CD4-positive, CD25-positive, alpha-beta regulatory T cell (primary cell): Measurements from ENCODE around the gene KAZN. TPM values are rescaled to one million over a fixed set of nuclear protein-coding genes. Genes with fewer than 3 reads are reported as not detected.

Source experiments
- ATAC-seq, 2 donors: fragments of 150-1000 bp; cut with Tn5 transposase; one replicate each; pipeline ENCODE4 v1.10.0; 2021; ENCODE audit warnings: low read depth in 2 of 2, moderate number of reproducible peaks in 2 of 2, moderate library complexity in 1 of 2
- DNase-seq, 3 donors: peaks; one replicate each; pipeline versions ENCODE4 v3.0.0 to v3.0.0-alpha.2; 2012 to 2022; ENCODE audit warnings: mixed read lengths in 1 of 3
- H3K27ac ChIP-seq: one replicate; pipeline ENCODE4 v1.7.0; 2013; ENCODE audit warnings: mild to moderate bottlenecking, low read length; ENCODE audit not compliant: insufficient read depth, poor library complexity, severe bottlenecking
- H3K27me3 ChIP-seq: one replicate; pipeline ENCODE4 v1.7.0; 2013; ENCODE audit warnings: low read length; ENCODE audit not compliant: control insufficient read depth, insufficient read depth
- H3K36me3 ChIP-seq: one replicate; pipeline ENCODE4 v1.7.0; 2013; ENCODE audit warnings: mild to moderate bottlenecking, low read length, moderate library complexity; ENCODE audit not compliant: control insufficient read depth, insufficient read depth
- H3K4me1 ChIP-seq: 2 replicates; pipeline ENCODE4 v1.7.0; 2013; ENCODE audit warnings: mild to moderate bottlenecking, low read length; ENCODE audit not compliant: insufficient read depth, control insufficient read depth, poor library complexity, severe bottlenecking
- H3K4me3 ChIP-seq: one replicate; pipeline ENCODE4 v1.7.0; 2013; ENCODE audit warnings: low read depth, mild to moderate bottlenecking, low read length, moderate library complexity
- H3K9me3 ChIP-seq, 2 experiments: 1 replicate in 1 of 2; 2 replicates in 1 of 2; pipeline ENCODE4 v1.7.0; 2013; ENCODE audit warnings: low read length in 2 of 2, mild to moderate bottlenecking in 1 of 2, moderate library complexity in 1 of 2; ENCODE audit not compliant: control insufficient read depth in 2 of 2
- H3K27ac Mint-ChIP-seq, 3 donors: one replicate each; pipeline ENCODE4 v1.8.0; 2020 to 2022; ENCODE audit warnings: mild to moderate bottlenecking in 3 of 3, mixed read lengths in 3 of 3, moderate library complexity in 2 of 3
- H3K27me3 Mint-ChIP-seq: one replicate; pipeline ENCODE4 v1.8.0; 2022; ENCODE audit warnings: mild to moderate bottlenecking, mixed read lengths
- H3K36me3 Mint-ChIP-seq: one replicate; pipeline ENCODE4 v1.8.0; 2020; ENCODE audit warnings: mixed read lengths
- H3K4me1 Mint-ChIP-seq, 4 donors: one replicate each; pipeline ENCODE4 v1.8.0; 2020 to 2022; ENCODE audit warnings: mixed read lengths in 4 of 4, mild to moderate bottlenecking in 1 of 4
- H3K4me3 Mint-ChIP-seq, 4 donors: one replicate each; pipeline ENCODE4 v1.8.0; 2020 to 2022; ENCODE audit warnings: mild to moderate bottlenecking in 4 of 4, mixed read lengths in 4 of 4, moderate library complexity in 3 of 4
- H3K9me3 Mint-ChIP-seq, 7 donors: one replicate each; pipeline ENCODE4 v1.8.0; 2020 to 2022; ENCODE audit warnings: mixed read lengths in 7 of 7, mild to moderate bottlenecking in 3 of 7, moderate library complexity in 2 of 7
- polyA plus RNA-seq, 4 donors: library from polyadenylated mRNA; unstranded; fragments of 300-500 nt; fragmentation: Illumina TruSeq; gene quantifications; one replicate each; pipeline ENCODE4 v1.2.3, GENCODE V29; 2021
- total RNA-seq: library from RNA; stranded (reverse); gene quantifications from one replicate; pipeline ENCODE4 v1.2.3, GENCODE V29; 2022

Gene KAZN
- total and polyA plus RNA-seq, 5 donors from 2014 or later = not detected

DNA sequence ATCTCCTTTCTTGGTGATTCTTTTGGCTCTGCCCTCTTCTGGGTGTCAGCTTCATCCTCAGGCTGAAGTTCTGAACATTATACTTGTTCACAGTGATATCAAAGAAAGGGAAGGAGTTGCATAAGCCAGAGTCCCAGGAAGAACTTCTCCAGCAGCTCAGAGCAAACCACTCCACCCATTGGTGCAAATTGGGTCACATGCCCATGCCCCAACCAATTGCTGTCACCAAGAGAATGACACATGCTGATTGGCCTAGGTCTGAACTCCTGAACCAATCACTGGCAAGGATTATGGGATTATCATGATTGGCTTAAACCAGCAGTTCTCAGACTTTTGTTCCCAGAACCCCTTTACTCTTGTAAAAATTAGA is 298.6 kb downstream of the KAZN start:
- H3K4me3 Mint-ChIP-seq = no peak overlapping the region
- no peaks in the 10 kb centered on the region for H3K36me3 Mint-ChIP-seq
- Histone ChIP-seq H3K36me3 (no peaks in the 10 kb centered on the region), H3K4me3 (no peak overlapping the region), H3K4me1 (no peaks in the 10 kb centered on the region), H3K27me3 (no peaks in the 10 kb centered on the region), H3K27ac (no peak overlapping the region), H3K9me3 (no peaks in the 10 kb centered on the region)
- peaks cover 0 to 1% (median 0%) of the 10 kb centered on the region in 7 donors for H3K9me3 Mint-ChIP-seq
- no peak overlapping the region for H3K27ac Mint-ChIP-seq
- DNase-seq (no peak), ATAC-seq (no peak)
- H3K27me3 Mint-ChIP-seq = peaks cover 8% of the 10 kb centered on the region
- H3K4me1 Mint-ChIP-seq = no peaks in the 10 kb centered on the region

DNA sequence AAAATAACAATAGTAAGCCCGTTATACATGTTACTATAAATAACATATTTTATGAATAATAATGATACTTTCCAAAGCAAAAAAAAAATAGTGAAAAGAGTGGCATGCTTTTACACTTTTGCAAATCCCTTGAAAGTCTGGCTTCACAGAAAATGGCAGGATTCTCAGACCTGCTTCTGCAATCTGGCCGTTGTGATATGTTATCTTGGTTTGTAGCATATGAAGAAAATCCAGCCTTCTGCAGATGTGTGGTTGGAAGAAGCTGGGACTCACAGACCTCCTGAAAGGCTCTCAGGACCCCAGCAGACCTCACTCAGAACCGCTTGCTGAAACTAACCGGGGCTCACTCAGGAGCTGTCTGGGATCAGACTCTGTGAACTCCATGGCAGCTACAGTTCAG is 299.1 kb downstream of the KAZN start:
- no peak overlapping the region for H3K4me3 Mint-ChIP-seq
- H3K27me3 Mint-ChIP-seq = peaks cover 8% of the 10 kb centered on the region
- H3K27ac ChIP-seq = no peak overlapping the region
- H3K27me3 ChIP-seq = no peaks in the 10 kb centered on the region
- no peaks in the 10 kb centered on the region for H3K9me3 ChIP-seq
- H3K36me3 Mint-ChIP-seq = no peaks in the 10 kb centered on the region
- ATAC-seq = no peak
- H3K4me1 Mint-ChIP-seq = no peaks in the 10 kb centered on the region
- no peak overlapping the region for H3K27ac Mint-ChIP-seq
- no peaks in the 10 kb centered on the region for H3K4me1 ChIP-seq
- no peak overlapping the region for H3K4me3 ChIP-seq
- DNase-seq = no peak
- peaks cover 0 to 1% (median 0%) of the 10 kb centered on the region in 7 donors for H3K9me3 Mint-ChIP-seq
- no peaks in the 10 kb centered on the region for H3K36me3 ChIP-seq

DNA sequence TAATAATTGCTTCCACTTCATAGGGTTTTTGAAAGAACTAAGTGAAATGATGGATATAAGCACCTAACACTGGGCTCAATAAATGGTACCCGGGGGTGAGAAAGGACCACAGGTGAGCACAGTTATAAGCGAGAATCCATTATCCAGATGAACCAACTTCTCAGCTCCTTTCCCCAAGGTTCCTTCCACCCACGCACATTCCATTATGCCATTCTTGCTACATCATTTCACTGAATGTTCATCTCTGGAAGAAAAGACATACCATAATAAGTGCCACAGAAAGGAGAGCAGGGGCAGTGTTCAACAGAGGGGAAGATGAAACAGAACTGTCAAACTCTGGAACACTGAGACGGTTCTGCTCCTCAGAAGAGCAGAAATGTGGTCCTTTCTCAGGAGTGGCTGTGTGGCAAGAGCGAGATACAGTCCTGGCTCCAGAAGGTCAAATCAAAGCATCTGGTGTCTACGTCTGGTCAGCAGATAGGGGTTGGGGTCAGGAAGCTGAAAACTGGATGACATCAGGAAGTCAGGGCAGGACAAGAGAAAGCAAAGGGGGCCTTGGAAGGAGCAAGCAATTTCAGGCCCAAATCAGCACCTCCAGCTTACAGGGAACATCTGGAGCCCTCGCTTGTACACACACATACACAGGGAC is 299.6 kb downstream of the KAZN start:
- H3K9me3 ChIP-seq = no peaks in the 10 kb centered on the region
- no peak for ATAC-seq
- no peaks in the 10 kb centered on the region for H3K36me3 Mint-ChIP-seq
- H3K4me1 Mint-ChIP-seq = no peaks in the 10 kb centered on the region
- H3K4me3 Mint-ChIP-seq = no peak overlapping the region
- no peak for DNase-seq
- peaks cover 8% of the 10 kb centered on the region for H3K27me3 Mint-ChIP-seq
- no peak overlapping the region for H3K4me3 ChIP-seq
- no peaks in the 10 kb centered on the region for H3K27me3 ChIP-seq
- no peaks in the 10 kb centered on the region for H3K4me1 ChIP-seq
- H3K36me3 ChIP-seq = no peaks in the 10 kb centered on the region
- no peak overlapping the region for H3K27ac Mint-ChIP-seq
- peaks cover 0 to 1% (median 0%) of the 10 kb centered on the region in 7 donors for H3K9me3 Mint-ChIP-seq
- H3K27ac ChIP-seq = no peak overlapping the region

GRCh38 chr1:14899686-14900085 is 301.2 kb downstream of the KAZN start:
- Mint-ChIP-seq H3K27ac (no peak overlapping the region), H3K36me3 (no peaks in the 10 kb centered on the region), H3K4me3 (no peak overlapping the region), H3K9me3 (no peaks in the 10 kb centered on the region), H3K27me3 (peaks cover 4% of the 10 kb centered on the region), H3K4me1 (no peaks in the 10 kb centered on the region)
- Histone ChIP-seq H3K27ac (no peak overlapping the region), H3K9me3 (no peaks in the 10 kb centered on the region), H3K27me3 (no peaks in the 10 kb centered on the region), H3K4me3 (no peak overlapping the region), H3K4me1 (no peaks in the 10 kb centered on the region), H3K36me3 (no peaks in the 10 kb centered on the region)
- ATAC-seq (no peak), DNase-seq (no peak)

- Mint-ChIP-seq H3K9me3 (no peaks in the 10 kb centered on the region), H3K27ac (no peak overlapping the region), H3K27me3 (peaks cover 4% of the 10 kb centered on the region), H3K36me3 (no peaks in the 10 kb centered on the region), H3K4me3 (peak overlapping the region in 1 of 4 donors; percentile 27), H3K4me1 (no peaks in the 10 kb centered on the region)
- DNase-seq (no peak), ATAC-seq (no peak)
- H3K36me3 ChIP-seq = no peaks in the 10 kb centered on the region
- H3K27me3 ChIP-seq = no peaks in the 10 kb centered on the region
- no peak overlapping the region for H3K4me3 ChIP-seq
- no peaks in the 10 kb centered on the region for H3K4me1 ChIP-seq
- no peak overlapping the region for H3K27ac ChIP-seq
- H3K9me3 ChIP-seq = no peaks in the 10 kb centered on the region
Measured at GRCh38 chr1:14901371-14901954, 303.0 kb downstream of the KAZN start.

DNA sequence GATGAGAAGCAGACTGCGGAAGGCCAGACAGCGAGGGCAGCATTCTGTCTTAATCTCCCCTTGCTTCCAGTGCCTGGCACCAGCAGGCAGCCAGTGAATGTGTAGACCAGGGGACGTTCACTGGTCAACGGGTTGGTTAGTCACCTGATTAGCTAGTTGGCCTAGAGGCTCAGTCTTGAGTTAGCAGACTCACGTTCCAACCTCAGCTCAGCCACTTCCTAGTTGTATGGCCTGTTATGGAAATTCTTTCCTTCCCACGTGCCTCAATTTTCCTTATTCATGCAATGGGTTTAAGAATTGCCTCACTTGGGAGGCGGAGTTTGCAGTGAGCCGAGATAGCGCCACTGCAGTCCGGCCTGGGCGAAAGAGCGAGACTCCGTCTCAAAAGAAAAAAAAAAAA is 305.4 kb downstream of the KAZN start:
- H3K27me3 ChIP-seq = no peaks in the 10 kb centered on the region
- no peaks in the 10 kb centered on the region for H3K4me1 ChIP-seq
- Mint-ChIP-seq H3K4me3 (no peak overlapping the region), H3K36me3 (no peaks in the 10 kb centered on the region), H3K27me3 (peaks cover 4% of the 10 kb centered on the region), H3K9me3 (peaks cover 0 to 4% (median 0%) of the 10 kb centered on the region in 7 donors), H3K27ac (no peak overlapping the region), H3K4me1 (no peaks in the 10 kb centered on the region)
- H3K9me3 ChIP-seq = no peaks in the 10 kb centered on the region
- DNase-seq (no peak), ATAC-seq (no peak)
- H3K27ac ChIP-seq = no peak overlapping the region
- H3K4me3 ChIP-seq = no peak overlapping the region
- H3K36me3 ChIP-seq = no peaks in the 10 kb centered on the region

DNA sequence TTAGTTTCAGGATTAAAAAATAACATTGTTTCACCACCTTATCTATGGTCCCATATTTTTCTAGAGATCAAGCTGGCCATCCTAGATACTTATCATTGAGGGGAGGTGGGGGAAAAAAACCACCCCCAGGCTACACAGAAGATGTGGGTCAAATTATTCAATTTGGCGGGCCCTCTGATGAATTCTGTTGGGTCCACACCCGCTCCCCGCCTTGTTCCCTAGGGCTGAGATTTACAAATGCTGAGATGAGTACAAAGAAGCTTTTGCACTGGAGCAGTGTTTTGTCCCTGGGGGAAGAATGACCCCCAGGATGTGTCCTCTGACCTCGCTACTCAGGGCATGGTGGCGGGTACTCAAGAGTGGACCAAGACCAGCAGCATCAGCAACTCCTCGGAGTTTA is 308.2 kb downstream of the KAZN start:
- Mint-ChIP-seq H3K27me3 (no peaks in the 10 kb centered on the region), H3K4me3 (no peak overlapping the region), H3K4me1 (no peaks in the 10 kb centered on the region), H3K9me3 (peaks cover 0 to 5% (median 0%) of the 10 kb centered on the region in 7 donors), H3K36me3 (no peaks in the 10 kb centered on the region), H3K27ac (no peak overlapping the region)
- no peaks in the 10 kb centered on the region for H3K36me3 ChIP-seq
- no peak overlapping the region for H3K4me3 ChIP-seq
- ATAC-seq (no peak), DNase-seq (no peak)
- no peaks in the 10 kb centered on the region for H3K4me1 ChIP-seq
- no peaks in the 10 kb centered on the region for H3K9me3 ChIP-seq
- H3K27me3 ChIP-seq = no peaks in the 10 kb centered on the region
- H3K27ac ChIP-seq = no peak overlapping the region

GRCh38 chr1:14907416-14907815 is 308.9 kb downstream of the KAZN start:
- Mint-ChIP-seq H3K27me3 (no peaks in the 10 kb centered on the region), H3K36me3 (no peaks in the 10 kb centered on the region), H3K4me1 (no peaks in the 10 kb centered on the region), H3K4me3 (no peak overlapping the region), H3K27ac (no peak overlapping the region), H3K9me3 (peaks cover 0 to 5% (median 0%) of the 10 kb centered on the region in 7 donors)
- H3K4me1 ChIP-seq = no peaks in the 10 kb centered on the region
- H3K4me3 ChIP-seq = no peak overlapping the region
- DNase-seq (no peak), ATAC-seq (no peak)
- no peaks in the 10 kb centered on the region for H3K27me3 ChIP-seq
- no peak overlapping the region for H3K27ac ChIP-seq
- H3K36me3 ChIP-seq = no peaks in the 10 kb centered on the region
- H3K9me3 ChIP-seq = no peaks in the 10 kb centered on the region
